GM08714 (cell line): ENCODE data around the gene AGAP1.

Source experiments
- H3K4me3 ChIP-seq: fragments of 200-500 bp; sonication (Bioruptor generic); 2 replicates; pipeline ENCODE4 v1.5.1; 2014; ENCODE audit warnings: mild to moderate bottlenecking, low read length, inconsistent platforms
- ZNF274 ChIP-seq: IDR thresholded peaks from 2 replicates; pipeline ENCODE4 v1.6.1; 2012; ENCODE audit warnings: mild to moderate bottlenecking, low read depth, low read length

The AGAP1 gene

GRCh38 chr2:235695602-235695895 lies 201.7 kb downstream of the AGAP1 start:
- no peak overlapping the region for H3K4me3 ChIP-seq
- no peak for TF ChIP-seq ZNF274

DNA sequence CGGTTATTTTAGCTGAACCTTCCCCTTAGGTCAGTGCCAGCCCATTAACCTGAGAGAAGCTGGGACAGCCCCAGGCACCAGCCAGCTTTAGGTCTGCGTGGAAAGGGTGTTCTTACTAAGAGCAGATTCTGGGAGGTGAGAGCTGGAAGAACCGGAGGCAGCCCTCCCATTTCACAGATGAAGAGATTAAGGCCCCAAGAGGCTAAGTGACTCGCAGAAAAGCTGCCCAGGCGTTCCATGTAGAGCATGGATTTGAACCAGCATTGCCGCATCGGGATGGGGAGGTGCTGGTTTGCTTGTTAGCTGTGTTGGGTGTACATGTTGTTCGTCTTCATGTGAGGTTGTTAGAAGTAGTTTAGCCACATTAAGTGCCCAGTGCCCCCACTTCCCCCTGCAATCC lies 203.2 kb downstream of the AGAP1 start:
- no peak for TF ChIP-seq ZNF274

DNA sequence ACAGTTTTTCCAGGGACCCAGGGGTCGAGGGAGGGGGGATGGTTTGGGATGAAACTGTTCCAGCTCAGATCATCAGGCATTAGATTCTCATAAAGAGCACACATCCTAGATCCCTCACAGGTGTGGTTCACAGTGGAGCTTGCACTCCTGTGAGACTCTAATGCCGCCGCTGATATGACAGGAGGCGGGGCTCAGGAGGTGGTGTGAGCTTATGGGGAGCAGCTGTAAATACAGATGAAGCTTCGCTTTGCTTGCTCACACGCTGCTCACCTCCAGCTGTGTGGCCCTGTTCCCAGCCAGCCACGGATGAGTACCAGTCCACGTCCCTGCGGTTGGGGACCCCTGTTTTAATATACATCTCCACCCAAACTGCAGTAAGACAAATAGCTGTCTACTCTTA lies 204.2 kb downstream of the AGAP1 start:
- H3K4me3 ChIP-seq, result no peak overlapping the region
- TF ChIP-seq ZNF274, result no peak

More for the DNA sequence above, 203.2 kb downstream of the AGAP1 start:
- H3K4me3 ChIP-seq, result no peak overlapping the region

GRCh38 chr2:235698491-235698890 lies 204.6 kb downstream of the AGAP1 start:
- H3K4me3 ChIP-seq, result no peak overlapping the region
- no peak for TF ChIP-seq ZNF274

- H3K4me3 ChIP-seq, result no peak overlapping the region
- TF ChIP-seq ZNF274, result no peak
These were observed 205.7 kb downstream of the AGAP1 start for GRCh38 chr2:235699576-235699975.

DNA sequence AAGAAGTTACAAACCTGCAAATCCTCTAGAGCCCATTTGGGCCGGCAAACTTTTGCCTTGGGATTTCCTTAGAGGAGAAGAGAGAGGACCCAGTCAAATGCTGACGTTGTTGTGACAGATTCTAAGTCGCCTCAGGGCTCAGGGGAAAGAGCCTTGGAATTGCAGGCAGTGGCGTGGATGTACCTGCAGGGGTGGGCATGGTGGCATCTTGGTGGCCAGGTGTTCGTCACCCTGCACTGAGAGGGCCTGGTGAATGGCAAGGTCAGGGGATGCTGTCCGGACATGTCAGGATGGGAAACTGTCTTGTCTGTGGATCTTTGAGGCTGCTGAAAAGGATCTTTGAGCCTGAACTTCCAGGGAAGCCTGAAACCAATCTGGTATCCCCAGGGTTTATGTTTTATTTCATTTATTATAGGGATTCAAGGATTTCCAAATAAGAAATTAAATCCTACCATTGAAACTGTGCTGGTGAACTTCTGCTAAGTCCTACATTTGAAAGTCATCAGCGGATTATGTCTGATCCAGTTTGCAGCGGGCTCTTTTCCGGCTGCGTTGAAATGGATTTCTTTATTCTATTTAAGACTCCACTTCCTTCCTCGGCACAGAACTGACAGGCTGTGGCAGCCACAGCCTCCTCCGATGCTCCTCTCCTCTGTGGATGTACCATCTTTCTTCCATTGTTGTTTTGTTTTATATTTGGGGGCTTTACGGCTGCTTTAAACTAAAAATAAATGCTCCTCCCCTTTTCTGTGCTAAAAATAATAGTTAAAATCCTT lies 207.6 kb downstream of the AGAP1 start:
- no peak overlapping the region for H3K4me3 ChIP-seq
- TF ChIP-seq ZNF274, result no peak

DNA sequence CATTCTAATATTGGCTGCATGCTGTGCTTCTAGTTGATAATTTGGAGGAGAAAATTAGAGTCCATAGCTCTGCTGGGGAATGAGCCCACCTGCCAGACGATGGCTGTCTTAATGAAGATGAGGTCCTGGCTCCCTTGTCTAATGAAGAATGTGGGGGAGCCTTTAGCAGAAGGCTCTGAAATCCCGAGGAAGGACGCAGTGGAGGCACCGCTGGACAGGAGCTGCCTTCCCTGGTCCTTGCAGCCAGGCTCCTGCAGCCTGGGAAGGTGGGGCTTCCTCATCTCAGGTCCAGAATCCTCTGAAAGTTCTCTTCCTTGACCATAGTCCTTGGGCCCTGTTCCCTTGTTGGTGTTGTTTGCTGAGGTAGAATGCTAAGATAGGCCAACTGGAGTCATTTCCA lies 208.3 kb downstream of the AGAP1 start:
- H3K4me3 ChIP-seq, result no peak overlapping the region
- TF ChIP-seq ZNF274, result no peak

DNA sequence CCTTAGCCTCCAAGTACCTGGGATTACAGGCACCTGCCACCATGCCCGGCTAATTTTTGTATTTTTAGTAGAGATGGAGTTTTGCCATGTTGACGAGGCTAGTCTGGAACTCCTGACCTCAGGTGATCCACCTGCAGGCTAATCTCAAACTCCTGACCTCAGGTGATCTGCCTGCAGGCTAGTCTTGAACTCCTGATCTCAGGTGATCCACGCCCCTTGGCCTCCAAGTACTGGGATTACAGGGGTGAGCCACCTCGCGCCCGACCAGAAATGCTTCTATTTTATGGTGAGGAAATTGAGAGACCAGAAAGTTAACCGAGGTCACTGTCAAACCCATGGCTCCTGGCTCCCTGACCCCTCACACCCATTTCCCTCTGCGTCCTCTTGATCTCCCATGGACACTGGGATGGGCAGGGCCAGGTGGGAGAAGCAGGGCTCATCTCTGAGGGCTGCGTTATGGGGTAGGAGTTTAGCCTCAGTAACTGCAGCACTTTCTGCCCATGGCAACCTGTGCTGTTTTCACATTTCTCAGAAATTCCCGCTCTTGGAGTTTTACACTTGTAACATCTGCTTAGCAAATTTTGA lies 210.0 kb downstream of the AGAP1 start:
- TF ChIP-seq ZNF274, result no peak

GRCh38 chr2:235705296-235705695 lies 211.5 kb downstream of the AGAP1 start:
- TF ChIP-seq ZNF274, result no peak
- H3K4me3 ChIP-seq, result no peak overlapping the region

More for the DNA sequence above, 210.0 kb downstream of the AGAP1 start:
- no peak overlapping the region for H3K4me3 ChIP-seq

DNA sequence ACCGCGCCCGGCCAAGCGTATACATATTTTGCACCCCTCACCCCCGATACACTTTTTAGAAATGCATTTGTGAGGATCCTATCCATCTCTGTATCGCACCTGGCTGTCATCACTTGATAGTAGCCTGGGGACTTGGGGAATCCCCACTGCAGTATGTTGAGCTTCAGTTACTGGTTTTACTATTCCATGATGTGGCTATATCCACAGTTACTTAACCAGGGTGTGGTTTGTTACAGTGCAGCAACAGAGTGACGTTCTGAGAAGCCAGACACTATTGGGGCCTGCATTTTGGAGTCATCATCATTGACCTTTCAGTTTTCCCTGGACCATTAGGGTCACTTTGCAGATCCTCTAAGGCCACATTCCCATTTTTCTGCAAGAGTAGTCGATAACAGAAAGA lies 212.7 kb downstream of the AGAP1 start:
- no peak overlapping the region for H3K4me3 ChIP-seq
- no peak for TF ChIP-seq ZNF274

GRCh38 chr2:235707411-235708096 lies 213.7 kb downstream of the AGAP1 start:
- H3K4me3 ChIP-seq, result no peak overlapping the region
- no peak for TF ChIP-seq ZNF274

GRCh38 chr2:235709124-235709813 lies 215.4 kb downstream of the AGAP1 start:
- H3K4me3 ChIP-seq, result no peak overlapping the region
- no peak for TF ChIP-seq ZNF274

GRCh38 chr2:235709969-235710879 lies 216.4 kb downstream of the AGAP1 start:
- H3K4me3 ChIP-seq, result no peak overlapping the region
- TF ChIP-seq ZNF274, result no peak

GRCh38 chr2:235710933-235711332 lies 217.1 kb downstream of the AGAP1 start:
- no peak overlapping the region for H3K4me3 ChIP-seq
- no peak for TF ChIP-seq ZNF274
